H1 (cell line): Measurements from ENCODE around the gene PDCD2. TPM values are rescaled to one million over a fixed set of nuclear protein-coding genes. Genes with fewer than 3 reads are reported as not detected.
"Not testable (repeated sequence)": the region's sequence is repeated elsewhere in the genome, so short reads cannot be mapped to it uniquely, and the experiment has no call there.

Source experiments
- CTCF ChIA-PET: fragments of 300-600 bp; sonication (Branson Sonifier 250); formaldehyde crosslinking; loops from one replicate; lab custom pipeline; 2021; ENCODE audit not compliant: partially characterized antibody; lab: Charles Lee
- POLR2A ChIA-PET: fragments of 300-600 bp; sonication (Branson Sonifier 250); formaldehyde crosslinking; loops from one replicate; lab custom pipeline; 2021; ENCODE audit warnings: inconsistent platforms; ENCODE audit not compliant: partially characterized antibody; lab: Charles Lee
- DNase-seq, 2 experiments: peaks; one replicate each; pipeline versions ENCODE4 v3.0.0 to v3.0.0-alpha.2; 2010 to 2022; ENCODE audit warnings: low spot score in 2 of 2, low read depth in 1 of 2, mixed read lengths in 1 of 2
- FAIRE-seq: peaks from 2 replicates; lab custom pipeline; 2011; peaks lifted over from hg19 to GRCh38; lab: Jason Lieb, UNC
- H2AFZ ChIP-seq: 2 replicates; pipeline ENCODE4 v1.8.1; 2012; ENCODE audit warnings: low read length, inconsistent platforms
- H2AK5ac ChIP-seq: 2 replicates; pipeline ENCODE4 v1.6.1; 2013; ENCODE audit warnings: low read depth, low read length
- H2BK120ac ChIP-seq: replicated peaks from 2 replicates; pipeline ENCODE3; 2013; ENCODE audit warnings: low read depth, low read length, inconsistent platforms
- H2BK12ac ChIP-seq: 2 replicates; pipeline ENCODE4 v1.6.1; 2013; ENCODE audit warnings: low read depth, low read length
- H2BK15ac ChIP-seq: 2 replicates; pipeline ENCODE4 v1.6.1; 2013; ENCODE audit warnings: low read length
- H2BK20ac ChIP-seq: 2 replicates; pipeline ENCODE4 v1.6.1; 2013; ENCODE audit warnings: low read length
- H2BK5ac ChIP-seq: 2 replicates; pipeline ENCODE4 v1.6.1; 2013; ENCODE audit warnings: low read depth, low read length
- H3K14ac ChIP-seq: 2 replicates; pipeline ENCODE4 v1.6.1; 2013; ENCODE audit warnings: inconsistent platforms; ENCODE audit not compliant: insufficient read length
- H3K18ac ChIP-seq: 2 replicates; pipeline ENCODE4 v1.6.1; 2013; ENCODE audit warnings: low read length; ENCODE audit errors: extremely low read depth
- H3K23ac ChIP-seq: 2 replicates; pipeline ENCODE4 v1.6.1; 2013; ENCODE audit warnings: inconsistent platforms; ENCODE audit not compliant: insufficient read length
- H3K23me2 ChIP-seq: 2 replicates; pipeline ENCODE4 v1.6.1; 2013; ENCODE audit warnings: low read depth, low read length
- H3K27ac ChIP-seq: 2 replicates; pipeline ENCODE4 v1.6.1; 2011; ENCODE audit warnings: low read depth, low read length, inconsistent platforms
- H3K27me3 ChIP-seq, 4 experiments: replicated peaks in 1 of 4; 1 replicate in 1 of 4; 2 replicates in 3 of 4; pipeline versions ENCODE4 v1.6.1 to v1.8.1; 2011 to 2013; ENCODE audit warnings: low read length in 3 of 4, mild to moderate bottlenecking in 3 of 4, inconsistent platforms in 2 of 4, mixed read lengths in 2 of 4, moderate library complexity in 1 of 4; ENCODE audit not compliant: control insufficient read depth in 3 of 4, insufficient read depth in 3 of 4; ENCODE audit errors: extremely low read depth in 1 of 4
- H3K36me3 ChIP-seq, 4 experiments: 2 replicates each; pipeline versions ENCODE4 v1.6.1 to v1.8.1; 2011 to 2013; ENCODE audit warnings: mild to moderate bottlenecking in 4 of 4, low read length in 3 of 4, moderate library complexity in 2 of 4, control low read depth in 1 of 4, inconsistent platforms in 1 of 4; ENCODE audit not compliant: insufficient read depth in 4 of 4, control insufficient read depth in 2 of 4
- H3K4ac ChIP-seq: replicated peaks from 2 replicates; pipeline ENCODE3; 2013; ENCODE audit warnings: low read length, low read depth, mixed read lengths, inconsistent platforms; ENCODE audit not compliant: insufficient read length
- H3K4me1 ChIP-seq, 4 experiments: replicated peaks in 1 of 4; 1 replicate in 1 of 4; 2 replicates in 3 of 4; pipeline versions ENCODE4 v1.6.1 to v1.8.1; 2011 to 2013; ENCODE audit warnings: low read length in 3 of 4, inconsistent platforms in 2 of 4, mixed read lengths in 1 of 4; ENCODE audit not compliant: insufficient read depth in 4 of 4, control insufficient read depth in 3 of 4
- H3K4me2 ChIP-seq, 2 experiments: 2 replicates each; pipeline versions ENCODE4 v1.6.1 to v1.8.1; 2011 to 2013; ENCODE audit warnings: low read depth in 2 of 2, low read length in 2 of 2, control low read depth in 1 of 2, inconsistent platforms in 1 of 2, mild to moderate bottlenecking in 1 of 2; ENCODE audit not compliant: insufficient read depth in 1 of 2
- H3K4me3 ChIP-seq, 4 experiments: fragments of 200-600, 300-600 bp in 1 of 4; sonication (generic), shearing (Covaris generic), sonication (Bioruptor Twin) in 1 of 4; 2 replicates each; pipeline versions ENCODE4 v1.5.1 to v1.8.1; 2011 to 2016; ENCODE audit warnings: low read length in 4 of 4, low read depth in 3 of 4, control low read depth in 2 of 4, inconsistent platforms in 2 of 4, mild to moderate bottlenecking in 2 of 4, mixed read lengths in 1 of 4, moderate library complexity in 1 of 4; ENCODE audit not compliant: insufficient read depth in 2 of 4; ENCODE audit errors: extremely low read depth in 1 of 4
- H3K56ac ChIP-seq: replicated peaks from 2 replicates; pipeline ENCODE3; 2013; ENCODE audit warnings: low read depth, mild to moderate bottlenecking, mixed read lengths, low read length, inconsistent platforms; ENCODE audit not compliant: insufficient read length
- H3K79me1 ChIP-seq: 2 replicates; pipeline ENCODE4 v1.6.1; 2013; ENCODE audit warnings: low read depth, low read length, control low read depth
- H3K79me2 ChIP-seq, 2 experiments: 2 replicates each; pipeline versions ENCODE4 v1.6.1 to v1.8.1; 2012 to 2013; ENCODE audit warnings: low read length in 2 of 2, mild to moderate bottlenecking in 2 of 2, inconsistent platforms in 1 of 2; ENCODE audit not compliant: insufficient read depth in 2 of 2, control insufficient read depth in 1 of 2
- H3K9ac ChIP-seq, 4 experiments: replicated peaks in 1 of 4; 1 replicate in 1 of 4; 2 replicates in 3 of 4; pipeline versions ENCODE4 v1.6.1 to v1.8.1; 2011 to 2013; ENCODE audit warnings: low read depth in 3 of 4, low read length in 3 of 4, control low read depth in 2 of 4, mild to moderate bottlenecking in 2 of 4, moderate library complexity in 2 of 4, inconsistent platforms in 1 of 4; ENCODE audit errors: extremely low read depth in 1 of 4
- H3K9me3 ChIP-seq, 2 experiments: 2 replicates each; pipeline versions ENCODE4 v1.6.1 to v1.8.1; 2012 to 2013; ENCODE audit warnings: mild to moderate bottlenecking in 2 of 2, moderate library complexity in 2 of 2, control low read depth in 1 of 2, inconsistent platforms in 1 of 2, low read depth in 1 of 2, low read length in 1 of 2, mixed read lengths in 1 of 2; ENCODE audit not compliant: insufficient read depth in 2 of 2
- H4K20me1 ChIP-seq, 2 experiments: replicated peaks in 1 of 2; 2 replicates each; pipeline versions ENCODE3 to v1.8.1; 2011 to 2013; ENCODE audit warnings: inconsistent platforms in 2 of 2, low read length in 2 of 2, mild to moderate bottlenecking in 1 of 2; ENCODE audit not compliant: insufficient read depth in 2 of 2, control insufficient read depth in 1 of 2
- H4K5ac ChIP-seq: 2 replicates; pipeline ENCODE4 v1.6.1; 2013; ENCODE audit warnings: low read length, low read depth, mixed read lengths, inconsistent platforms; ENCODE audit not compliant: insufficient read length
- H4K8ac ChIP-seq: 2 replicates; pipeline ENCODE4 v1.8.0; 2013; ENCODE audit warnings: mild to moderate bottlenecking, moderate library complexity, low read length, inconsistent platforms; ENCODE audit not compliant: insufficient read depth; ENCODE audit errors: extremely low read depth
- H4K91ac ChIP-seq: replicated peaks from 2 replicates; pipeline ENCODE3; 2013; ENCODE audit warnings: low read length, mixed read lengths, inconsistent platforms; ENCODE audit not compliant: insufficient read length
- RAD21 ChIP-seq, 2 experiments: IDR thresholded peaks in 1 of 2; conservative IDR thresholded peaks in 1 of 2; 2 replicates each; pipeline ENCODE4 v1.6.1; 2011; ENCODE audit warnings: low read depth in 2 of 2, low read length in 2 of 2, improper control_type of control experiment in 1 of 2, inconsistent platforms in 1 of 2, mild to moderate bottlenecking in 1 of 2, moderate library complexity in 1 of 2
- WGBS, 2 experiments: shearing (Covaris generic) in 1 of 2; methylation state at CpG; one replicate each; pipeline versions ENCODE4 v1.1.6 to v1.1.7; 2013 to 2015; ENCODE audit warnings: low lambda C conversion rate in 2 of 2, mixed read lengths in 2 of 2, inconsistent platforms in 1 of 2, low coverage in 1 of 2, missing lambda C conversion rate in 1 of 2; ENCODE audit not compliant: insufficient replicate concordance in 2 of 2, insufficient coverage in 1 of 2, insufficient read length in 1 of 2; ENCODE audit errors: extremely low coverage in 1 of 2, missing lambda C conversion rate in 1 of 2; 5-methylcytosine and 5-hydroxymethylcytosine counted together
- polyA plus RNA-seq, 7 experiments: library from polyadenylated mRNA; depleted of rRNA in 3 of 7; stranded (reverse) in 5 of 7; unstranded in 2 of 7; fragments of >200 nt in 5 of 7; fragments of 200-250 nt in 2 of 7; gene quantifications; 1 replicate in 5 of 7; 2 replicates in 1 of 7; 4 replicates in 1 of 7; pipeline versions ENCODE4 v1.2.1 to v1.2.3, GENCODE V29; 2011 to 2013; ENCODE audit warnings: missing spikeins in 2 of 7, mixed read lengths in 2 of 7
- total RNA-seq: library from RNA; stranded (reverse); fragmentation: NEBNext Ultra II Directional; extraction: Animal tissue kit (Norgen Biotek cat#: 25700); gene quantifications from 2 replicates; pipeline ENCODE4 v1.2.1, GENCODE V29; 2021
- TF ChIP-seq, protein P1 (sequence below), 3 experiments: IDR thresholded peaks; 1 replicate in 2 of 3; 2 replicates in 1 of 3; pipeline versions ENCODE4 v1.5.1 to v1.6.1; 2011; ENCODE audit warnings: low read length in 3 of 3, mild to moderate bottlenecking in 3 of 3, inconsistent platforms in 2 of 3, low read depth in 1 of 3, moderate library complexity in 1 of 3; ENCODE audit not compliant: insufficient read depth in 1 of 3; ENCODE audit errors: control extremely low read depth in 1 of 3

PDCD2 gene
- total and polyA plus RNA-seq, 2 of the 8 experiments (the other 6 are each of a cell fraction or from before 2014, with no cell fraction given) = 74.1 to 116 TPM

- H3K4ac ChIP-seq, H3K23ac ChIP-seq, H4K91ac ChIP-seq, H3K9me3 ChIP-seq, H2AFZ ChIP-seq, H3K79me1 ChIP-seq, H4K5ac ChIP-seq, H4K8ac ChIP-seq, H3K4me2 ChIP-seq, H3K9ac ChIP-seq, H3K14ac ChIP-seq, H2BK5ac ChIP-seq, FAIRE-seq, H2BK15ac ChIP-seq, H3K18ac ChIP-seq, H2AK5ac ChIP-seq, H2BK20ac ChIP-seq, H3K56ac ChIP-seq, DNase-seq, H2BK120ac ChIP-seq, H3K36me3 ChIP-seq, H3K27ac ChIP-seq, H3K4me3 ChIP-seq, H3K79me2 ChIP-seq, H3K23me2 ChIP-seq, H3K27me3 ChIP-seq, H2BK12ac ChIP-seq, POLR2A ChIA-PET, H3K4me1 ChIP-seq, H4K20me1 ChIP-seq: not testable (repeated sequence)
- peak; percentile 8 to 30; a peak in 1 of 4 replicates for TF ChIP-seq RAD21 (IDR thresholded peaks at IDR 0.05 in 1 of 2, conservative IDR thresholded peaks at IDR 0.05 in 1 of 2; ENCODE audit: low read depth in 2 of 2, low read length in 2 of 2)
- TF ChIP-seq, protein P1, sequence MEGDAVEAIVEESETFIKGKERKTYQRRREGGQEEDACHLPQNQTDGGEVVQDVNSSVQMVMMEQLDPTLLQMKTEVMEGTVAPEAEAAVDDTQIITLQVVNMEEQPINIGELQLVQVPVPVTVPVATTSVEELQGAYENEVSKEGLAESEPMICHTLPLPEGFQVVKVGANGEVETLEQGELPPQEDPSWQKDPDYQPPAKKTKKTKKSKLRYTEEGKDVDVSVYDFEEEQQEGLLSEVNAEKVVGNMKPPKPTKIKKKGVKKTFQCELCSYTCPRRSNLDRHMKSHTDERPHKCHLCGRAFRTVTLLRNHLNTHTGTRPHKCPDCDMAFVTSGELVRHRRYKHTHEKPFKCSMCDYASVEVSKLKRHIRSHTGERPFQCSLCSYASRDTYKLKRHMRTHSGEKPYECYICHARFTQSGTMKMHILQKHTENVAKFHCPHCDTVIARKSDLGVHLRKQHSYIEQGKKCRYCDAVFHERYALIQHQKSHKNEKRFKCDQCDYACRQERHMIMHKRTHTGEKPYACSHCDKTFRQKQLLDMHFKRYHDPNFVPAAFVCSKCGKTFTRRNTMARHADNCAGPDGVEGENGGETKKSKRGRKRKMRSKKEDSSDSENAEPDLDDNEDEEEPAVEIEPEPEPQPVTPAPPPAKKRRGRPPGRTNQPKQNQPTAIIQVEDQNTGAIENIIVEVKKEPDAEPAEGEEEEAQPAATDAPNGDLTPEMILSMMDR (IDR thresholded peaks at IDR 0.05; ENCODE audit: control extremely low read depth in 1 of 3, insufficient read depth in 1 of 3, low read depth in 1 of 3, low read length in 3 of 3) = peak; percentile 20 to 53 (median 41)
- CTCF ChIA-PET = interaction anchor here (1.3 to 3.6 kb wide), 3 partner anchors 12 to 16 kb away, joined by 5 to 12 read pairs (median 8); no protein-coding TSS in a partner anchor
- WGBS, 2 experiments = 74% methylated on average over 8 of the region's 8 CpGs; no CpG with 5 or more reads in 1 of the 2 experiments
Observed at GRCh38 chr6:170609225-170609624, 24.8 kb upstream of the PDCD2 start.
